Mesenchymal stem cell (in vitro differentiated cells and primary cell): Measurements from ENCODE around the gene BCO2.

ENCODE experiments used
- DNase-seq: peaks from one replicate; pipeline ENCODE4 v3.0.0-alpha.2; 2013
- H2AFZ ChIP-seq: one replicate; pipeline ENCODE4 v1.6.1; 2013; ENCODE audit warnings: low read depth, mild to moderate bottlenecking, control low read depth, inconsistent platforms, low read length, moderate library complexity
- H2AK5ac ChIP-seq: 2 replicates; pipeline ENCODE4 v1.6.1; 2013; ENCODE audit warnings: low read length, moderate library complexity, mild to moderate bottlenecking, inconsistent platforms; ENCODE audit not compliant: severe bottlenecking
- H2BK120ac ChIP-seq: one replicate; pipeline ENCODE4 v1.6.1; 2013; ENCODE audit warnings: low read depth, mild to moderate bottlenecking, inconsistent platforms, low read length, moderate library complexity
- H2BK12ac ChIP-seq, 2 experiments: one replicate each; pipeline ENCODE4 v1.6.1; 2013; ENCODE audit warnings: inconsistent platforms in 2 of 2, low read length in 2 of 2, mild to moderate bottlenecking in 2 of 2, moderate library complexity in 2 of 2, control low read depth in 1 of 2
- H2BK15ac ChIP-seq: one replicate; pipeline ENCODE4 v1.6.1; 2013; ENCODE audit warnings: mild to moderate bottlenecking, low read depth, inconsistent platforms; ENCODE audit not compliant: poor library complexity, severe bottlenecking
- H2BK5ac ChIP-seq: 2 replicates; pipeline ENCODE4 v1.6.1; 2013; ENCODE audit warnings: low read depth, mild to moderate bottlenecking, low read length, control low read depth, inconsistent platforms; ENCODE audit not compliant: poor library complexity, severe bottlenecking
- H3K14ac ChIP-seq, 2 experiments: one replicate each; pipeline ENCODE4 v1.6.1; 2013; ENCODE audit warnings: inconsistent platforms in 2 of 2, low read length in 2 of 2, control low read depth in 1 of 2, mild to moderate bottlenecking in 1 of 2, moderate library complexity in 1 of 2
- H3K18ac ChIP-seq, 2 experiments: one replicate each; pipeline ENCODE4 v1.6.1; 2013; ENCODE audit warnings: inconsistent platforms in 2 of 2, low read length in 2 of 2, control low read depth in 1 of 2, low read depth in 1 of 2, mild to moderate bottlenecking in 1 of 2
- H3K23ac ChIP-seq, 2 experiments: one replicate each; pipeline ENCODE4 v1.6.1; 2013; ENCODE audit warnings: inconsistent platforms in 2 of 2, low read length in 2 of 2, mild to moderate bottlenecking in 2 of 2, moderate library complexity in 2 of 2, control low read depth in 1 of 2
- H3K27ac ChIP-seq: 2 replicates; pipeline ENCODE4 v1.5.1; 2013; ENCODE audit warnings: mild to moderate bottlenecking, moderate library complexity, low read length, control low read depth, inconsistent platforms; ENCODE audit not compliant: poor library complexity, severe bottlenecking
- H3K27me3 ChIP-seq, 2 experiments: 2 replicates each; pipeline versions ENCODE4 v1.6.1 to v1.7.0; 2013; ENCODE audit warnings: low read length in 2 of 2, mild to moderate bottlenecking in 2 of 2, moderate library complexity in 2 of 2, control low read depth in 1 of 2, inconsistent platforms in 1 of 2; ENCODE audit not compliant: control insufficient read depth in 1 of 2, insufficient read depth in 1 of 2
- H3K36me3 ChIP-seq, 2 experiments: 2 replicates each; pipeline versions ENCODE4 v1.6.1 to v1.7.0; 2013; ENCODE audit warnings: low read length in 2 of 2, control low read depth in 1 of 2, inconsistent platforms in 1 of 2, low read depth in 1 of 2, mild to moderate bottlenecking in 1 of 2; ENCODE audit not compliant: insufficient read depth in 2 of 2, control insufficient read depth in 1 of 2
- H3K4ac ChIP-seq, 2 experiments: one replicate each; pipeline ENCODE4 v1.6.1; 2013; ENCODE audit warnings: inconsistent platforms in 2 of 2, low read length in 2 of 2, mild to moderate bottlenecking in 2 of 2, moderate library complexity in 2 of 2, control low read depth in 1 of 2, low read depth in 1 of 2
- H3K4me1 ChIP-seq: 2 replicates; pipeline ENCODE4 v1.6.1; 2013; ENCODE audit warnings: low read depth, low read length, control low read depth; ENCODE audit not compliant: control insufficient read depth, insufficient read depth
- H3K4me2 ChIP-seq: 2 replicates; pipeline ENCODE4 v1.6.1; 2013; ENCODE audit warnings: low read length, mild to moderate bottlenecking, inconsistent platforms; ENCODE audit not compliant: poor library complexity, severe bottlenecking
- H3K4me3 ChIP-seq, 2 experiments: 2 replicates each; pipeline versions ENCODE4 v1.5.1 to v1.7.0; 2013; ENCODE audit warnings: low read length in 2 of 2, mild to moderate bottlenecking in 2 of 2, control low read depth in 1 of 2, low read depth in 1 of 2; ENCODE audit not compliant: insufficient read depth in 1 of 2
- H3K79me1 ChIP-seq: replicated peaks from 2 replicates; pipeline ENCODE4 v1.6.1; 2013; ENCODE audit warnings: mild to moderate bottlenecking, control low read depth, low read length, inconsistent platforms; ENCODE audit not compliant: poor library complexity, severe bottlenecking
- H3K9ac ChIP-seq: 2 replicates; pipeline ENCODE4 v1.7.0; 2013; ENCODE audit warnings: mild to moderate bottlenecking, low read length, moderate library complexity
- H3K9me3 ChIP-seq: 2 replicates; pipeline ENCODE4 v1.7.0; 2013; ENCODE audit warnings: mild to moderate bottlenecking, low read length; ENCODE audit not compliant: control insufficient read depth
- H4K8ac ChIP-seq: one replicate; pipeline ENCODE4 v1.6.1; 2013; ENCODE audit warnings: inconsistent platforms, mild to moderate bottlenecking, low read length, moderate library complexity
- H4K91ac ChIP-seq: one replicate; pipeline ENCODE4 v1.6.1; 2013; ENCODE audit warnings: mild to moderate bottlenecking, low read length, inconsistent platforms
- WGBS: methylation state at CpG from one replicate; pipeline ENCODE4 v1.1.7; 2013; ENCODE audit warnings: mixed read lengths; 5-methylcytosine and 5-hydroxymethylcytosine counted together

Gene BCO2

DNA sequence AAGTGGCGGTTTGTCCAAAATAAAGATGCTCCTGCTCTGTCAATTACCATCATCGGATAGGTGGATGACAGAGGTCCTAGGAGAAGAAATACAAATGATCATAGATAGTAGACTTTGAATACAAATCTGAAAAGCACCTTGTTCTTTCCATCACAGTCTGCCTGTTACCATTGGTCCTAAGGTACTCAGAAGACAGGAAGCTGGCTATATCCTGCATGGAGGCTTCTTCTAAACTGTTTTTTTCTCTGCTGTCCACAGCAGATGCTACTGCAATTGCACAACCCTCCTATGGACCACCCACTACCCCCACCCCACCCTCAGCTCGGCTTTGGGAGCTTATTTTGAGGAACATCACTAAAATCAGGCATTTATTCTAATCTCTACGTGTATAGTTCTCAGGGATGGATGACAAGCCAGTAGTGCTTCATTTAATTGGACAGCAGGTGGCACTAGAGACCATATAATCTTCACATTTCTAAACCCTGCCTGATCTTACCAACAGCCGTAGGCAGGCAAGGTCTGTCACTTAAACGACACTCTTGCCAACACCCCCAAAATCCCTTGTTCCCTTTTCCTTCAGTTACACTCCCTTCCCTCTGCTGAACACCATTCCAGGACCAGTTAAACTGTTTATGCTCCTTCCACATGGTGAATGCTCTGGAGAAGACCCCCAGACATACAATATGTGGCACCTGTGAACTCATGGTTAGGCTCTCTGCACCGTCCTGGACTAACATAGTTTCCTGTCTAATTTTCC lies 44.3 kb downstream of the BCO2 start:
- Histone ChIP-seq H2BK15ac (no peak overlapping the region), H3K27me3 (no peaks in the 10 kb centered on the region), H3K4me1 (no peaks in the 10 kb centered on the region), H3K27ac (no peak overlapping the region), H3K9ac (no peak overlapping the region), H3K4me3 (no peak overlapping the region), H3K18ac (no peak overlapping the region), H3K9me3 (no peaks in the 10 kb centered on the region), H3K4ac (no peak overlapping the region), H3K4me2 (no peak overlapping the region), H3K23ac (no peak overlapping the region), H2AFZ (no peak overlapping the region), H3K36me3 (no peaks in the 10 kb centered on the region), H3K14ac (no peak overlapping the region), H4K91ac (no peak overlapping the region), H4K8ac (no peak overlapping the region), H2BK120ac (no peak overlapping the region), H3K79me1 (no peaks in the 10 kb centered on the region), H2AK5ac (no peak overlapping the region), H2BK5ac (no peak overlapping the region), H2BK12ac (no peak overlapping the region)
- 27% methylated on average over 6 of the region's 7 CpGs for WGBS
- peak; percentile 81 for DNase-seq

DNA sequence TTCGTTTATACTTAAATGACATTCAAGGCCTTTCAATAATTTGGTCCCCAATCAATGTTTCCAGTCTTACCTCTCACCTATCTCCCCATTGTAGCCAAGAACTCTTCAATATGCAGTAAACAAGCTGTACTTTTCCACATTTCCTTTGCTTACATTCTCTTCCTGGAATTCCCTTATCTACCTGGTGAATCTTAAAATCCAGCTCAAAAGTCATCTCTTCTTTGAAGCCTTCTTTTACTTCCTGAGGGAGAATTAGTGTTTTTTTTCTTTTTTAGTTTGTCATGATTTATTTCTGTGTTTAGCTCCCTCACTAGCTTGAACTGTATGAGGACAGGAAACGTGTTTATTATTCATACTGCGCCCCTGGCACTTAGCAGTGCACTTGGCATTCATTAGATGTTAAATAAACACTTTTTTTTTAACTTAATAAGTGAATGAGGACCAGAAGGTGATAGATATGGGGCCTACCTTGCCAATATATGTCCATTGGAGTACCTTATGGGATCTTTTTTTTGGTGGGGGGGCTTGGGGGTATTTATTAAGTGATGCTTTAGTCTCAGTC lies 46.0 kb downstream of the BCO2 start:
- no peak overlapping the region for H2AK5ac ChIP-seq
- H3K18ac ChIP-seq = no peak overlapping the region
- H4K91ac ChIP-seq = no peak overlapping the region
- peak overlapping the region; percentile 3 for H3K9ac ChIP-seq
- WGBS = 70% methylated on average over 2 of the region's 3 CpGs
- no peak overlapping the region for H2BK120ac ChIP-seq
- DNase-seq = no peak
- no peaks in the 10 kb centered on the region for H3K9me3 ChIP-seq
- no peak overlapping the region for H2BK15ac ChIP-seq
- H3K4me3 ChIP-seq = no peak overlapping the region
- no peaks in the 10 kb centered on the region for H3K27me3 ChIP-seq
- no peak overlapping the region for H3K23ac ChIP-seq
- no peak overlapping the region for H2BK5ac ChIP-seq
- H3K27ac ChIP-seq = no peak overlapping the region
- no peak overlapping the region for H2AFZ ChIP-seq
- no peak overlapping the region for H3K4ac ChIP-seq
- no peak overlapping the region for H3K14ac ChIP-seq
- no peak overlapping the region for H4K8ac ChIP-seq
- H2BK12ac ChIP-seq = no peak overlapping the region
- no peaks in the 10 kb centered on the region for H3K36me3 ChIP-seq
- H3K79me1 ChIP-seq = no peaks in the 10 kb centered on the region
- H3K4me1 ChIP-seq = peaks cover 3% of the 10 kb centered on the region
- no peak overlapping the region for H3K4me2 ChIP-seq

DNA sequence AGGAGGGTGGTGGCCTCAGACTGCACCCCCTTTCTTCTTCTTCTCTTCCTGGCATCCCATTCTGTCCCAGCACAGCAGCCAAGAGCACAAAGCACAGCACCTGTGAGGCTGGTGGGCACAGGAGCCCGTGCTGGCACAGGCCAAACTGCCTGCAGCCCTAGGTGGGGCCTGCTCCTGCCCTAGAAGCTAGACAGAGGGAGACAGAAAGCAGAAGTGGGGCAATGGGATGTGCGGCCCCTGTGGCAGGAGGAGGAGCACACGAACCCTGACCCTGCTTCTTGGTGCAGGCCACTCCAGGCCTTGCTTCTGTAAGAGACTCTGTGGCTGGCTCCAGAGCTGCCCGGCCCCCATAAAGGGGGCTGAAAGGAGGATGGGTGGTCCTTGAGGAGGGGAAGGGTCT lies 47.0 kb downstream of the BCO2 start:
- 73% methylated on average over 4 of the region's 4 CpGs for WGBS
- Histone ChIP-seq H4K91ac (no peak overlapping the region), H2AK5ac (no peak overlapping the region)

GRCh38 chr11:112223121-112223520 lies 47.8 kb downstream of the BCO2 start:
- H3K4ac ChIP-seq = no peak overlapping the region
- DNase-seq = no peak
- H3K4me2 ChIP-seq = no peak overlapping the region
- peaks cover 6% of the 10 kb centered on the region for H3K4me1 ChIP-seq
- no peak overlapping the region for H2AFZ ChIP-seq
- no peak overlapping the region for H3K4me3 ChIP-seq
- H4K8ac ChIP-seq = no peak overlapping the region
- H3K36me3 ChIP-seq = no peaks in the 10 kb centered on the region
- no peak overlapping the region for H3K23ac ChIP-seq
- peaks cover 2% of the 10 kb centered on the region for H3K79me1 ChIP-seq
- no peak overlapping the region for H2BK15ac ChIP-seq
- H3K27me3 ChIP-seq = no peaks in the 10 kb centered on the region
- H3K9ac ChIP-seq = peak overlapping the region; percentile 6
- H4K91ac ChIP-seq = no peak overlapping the region
- no peak overlapping the region for H2BK120ac ChIP-seq
- whole genome bisulfite sequencing = no CpG with 5 or more reads among the region's 1 CpG
- H3K14ac ChIP-seq = no peak overlapping the region
- H3K9me3 ChIP-seq = no peaks in the 10 kb centered on the region
- H2AK5ac ChIP-seq = no peak overlapping the region
- H3K18ac ChIP-seq = no peak overlapping the region
- no peak overlapping the region for H2BK5ac ChIP-seq
- H2BK12ac ChIP-seq = no peak overlapping the region
- no peak overlapping the region for H3K27ac ChIP-seq

More for the DNA sequence above, 47.0 kb downstream of the BCO2 start:
- Histone ChIP-seq H2BK15ac (no peak overlapping the region), H3K18ac (no peak overlapping the region), H3K9me3 (no peaks in the 10 kb centered on the region), H3K4me1 (peaks cover 3% of the 10 kb centered on the region), H3K4ac (no peak overlapping the region), H2BK120ac (no peak overlapping the region), H3K36me3 (no peaks in the 10 kb centered on the region), H3K14ac (peak overlapping the region in 1 of 2 experiments; percentile 4), H3K27ac (no peak overlapping the region), H2AFZ (no peak overlapping the region), H2BK12ac (peak overlapping the region in 1 of 2 experiments; percentile 80), H3K79me1 (no peaks in the 10 kb centered on the region), H3K23ac (no peak overlapping the region), H3K27me3 (no peaks in the 10 kb centered on the region), H4K8ac (no peak overlapping the region), H2BK5ac (no peak overlapping the region), H3K4me3 (no peak overlapping the region), H3K9ac (no peak overlapping the region), H3K4me2 (no peak overlapping the region)
- DNase-seq = no peak
